PC-3 (cell line): ENCODE data around the gene TNNI3.

ENCODE experiments used
- EZH2 ChIP-seq: fragments of 300-600 bp; sonication (generic); IDR thresholded peaks from one replicate; pipeline ENCODE4 v1.6.1; 2017; ENCODE audit warnings: antibody characterized with exemption, mild to moderate bottlenecking, low read length; ENCODE audit not compliant: unreplicated experiment
- EZH2phosphoT487 ChIP-seq: fragments of 300-600 bp; sonication (generic); IDR thresholded peaks from 2 replicates; pipeline ENCODE4 v1.6.1; 2018; ENCODE audit warnings: mild to moderate bottlenecking, antibody characterized with exemption, low read length, borderline replicate concordance
- TF ChIP-seq, protein P1 (sequence below): fragments of 300-600 bp; sonication (generic); conservative IDR thresholded peaks from 2 replicates; pipeline ENCODE4 v1.5.1; 2017; ENCODE audit warnings: antibody characterized with exemption, low read depth, mild to moderate bottlenecking, low read length

GRCh38 chr19:55105237-55105636, 52.3 kb downstream of the TNNI3 start:
- TF ChIP-seq, protein P1, sequence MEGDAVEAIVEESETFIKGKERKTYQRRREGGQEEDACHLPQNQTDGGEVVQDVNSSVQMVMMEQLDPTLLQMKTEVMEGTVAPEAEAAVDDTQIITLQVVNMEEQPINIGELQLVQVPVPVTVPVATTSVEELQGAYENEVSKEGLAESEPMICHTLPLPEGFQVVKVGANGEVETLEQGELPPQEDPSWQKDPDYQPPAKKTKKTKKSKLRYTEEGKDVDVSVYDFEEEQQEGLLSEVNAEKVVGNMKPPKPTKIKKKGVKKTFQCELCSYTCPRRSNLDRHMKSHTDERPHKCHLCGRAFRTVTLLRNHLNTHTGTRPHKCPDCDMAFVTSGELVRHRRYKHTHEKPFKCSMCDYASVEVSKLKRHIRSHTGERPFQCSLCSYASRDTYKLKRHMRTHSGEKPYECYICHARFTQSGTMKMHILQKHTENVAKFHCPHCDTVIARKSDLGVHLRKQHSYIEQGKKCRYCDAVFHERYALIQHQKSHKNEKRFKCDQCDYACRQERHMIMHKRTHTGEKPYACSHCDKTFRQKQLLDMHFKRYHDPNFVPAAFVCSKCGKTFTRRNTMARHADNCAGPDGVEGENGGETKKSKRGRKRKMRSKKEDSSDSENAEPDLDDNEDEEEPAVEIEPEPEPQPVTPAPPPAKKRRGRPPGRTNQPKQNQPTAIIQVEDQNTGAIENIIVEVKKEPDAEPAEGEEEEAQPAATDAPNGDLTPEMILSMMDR = no peak
- TF ChIP-seq EZH2 (no peak), EZH2phosphoT487 (no peak)
